Activated naive CD8-positive, alpha-beta T cell treated with anti-CD3 and anti-CD28 coated beads, Interleukin-2, amount 50 U/mL, for 24 hours (primary cell): ENCODE measurements around the gene ABLIM2.
"Not testable (repeated sequence)": the region's sequence is repeated elsewhere in the genome, so short reads cannot be mapped to it uniquely, and the experiment has no call there.

Source experiments
- ATAC-seq: fragments of 150-1000 bp; cut with Tn5 transposase; one replicate; pipeline ENCODE4 v1.10.0; 2021
- DNase-seq: peaks from one replicate; pipeline ENCODE4 v3.0.0; 2021
- H3K27ac Mint-ChIP-seq: one replicate; pipeline ENCODE4 v1.8.0; 2021; ENCODE audit warnings: mild to moderate bottlenecking, mixed read lengths
- H3K27me3 Mint-ChIP-seq: one replicate; pipeline ENCODE4 v1.8.0; 2021; ENCODE audit warnings: mixed read lengths
- H3K36me3 Mint-ChIP-seq: one replicate; pipeline ENCODE4 v1.8.0; 2021; ENCODE audit warnings: low read depth, mixed read lengths
- H3K4me1 Mint-ChIP-seq: one replicate; pipeline ENCODE4 v1.8.0; 2021; ENCODE audit warnings: mixed read lengths
- H3K4me3 Mint-ChIP-seq: one replicate; pipeline ENCODE4 v1.8.0; 2021; ENCODE audit warnings: mild to moderate bottlenecking, moderate library complexity, mixed read lengths
- H3K9me3 Mint-ChIP-seq: one replicate; pipeline ENCODE4 v1.8.0; 2021; ENCODE audit warnings: mixed read lengths

Gene ABLIM2

DNA sequence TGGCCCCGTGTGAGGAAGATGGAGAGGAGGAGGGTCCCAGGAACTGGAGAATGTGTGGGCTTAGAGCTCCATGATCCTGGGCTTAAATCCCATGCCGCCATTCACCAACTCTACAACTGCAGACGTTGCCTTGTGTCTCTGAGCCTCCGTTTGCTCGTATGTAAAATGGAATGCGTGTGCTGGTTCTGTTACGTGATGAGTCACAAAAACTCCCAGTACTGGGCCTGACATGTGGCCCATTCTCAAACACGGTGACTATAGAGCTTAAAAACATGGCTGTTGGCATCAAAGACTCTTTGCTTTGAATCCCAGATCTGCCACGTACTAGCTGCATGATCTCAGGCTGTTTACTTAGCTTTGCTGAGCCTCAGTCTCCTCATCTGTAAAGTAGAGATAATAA, 206.0 kb downstream of the ABLIM2 start:
- Mint-ChIP-seq H3K27ac (no peak overlapping the region), H3K36me3 (peaks cover 2% of the 10 kb centered on the region), H3K27me3 (peaks cover 25% of the 10 kb centered on the region), H3K4me1 (peaks cover 23% of the 10 kb centered on the region), H3K9me3 (peaks cover 16% of the 10 kb centered on the region), H3K4me3 (no peak overlapping the region)
- no peak for DNase-seq
- no peak for ATAC-seq

DNA sequence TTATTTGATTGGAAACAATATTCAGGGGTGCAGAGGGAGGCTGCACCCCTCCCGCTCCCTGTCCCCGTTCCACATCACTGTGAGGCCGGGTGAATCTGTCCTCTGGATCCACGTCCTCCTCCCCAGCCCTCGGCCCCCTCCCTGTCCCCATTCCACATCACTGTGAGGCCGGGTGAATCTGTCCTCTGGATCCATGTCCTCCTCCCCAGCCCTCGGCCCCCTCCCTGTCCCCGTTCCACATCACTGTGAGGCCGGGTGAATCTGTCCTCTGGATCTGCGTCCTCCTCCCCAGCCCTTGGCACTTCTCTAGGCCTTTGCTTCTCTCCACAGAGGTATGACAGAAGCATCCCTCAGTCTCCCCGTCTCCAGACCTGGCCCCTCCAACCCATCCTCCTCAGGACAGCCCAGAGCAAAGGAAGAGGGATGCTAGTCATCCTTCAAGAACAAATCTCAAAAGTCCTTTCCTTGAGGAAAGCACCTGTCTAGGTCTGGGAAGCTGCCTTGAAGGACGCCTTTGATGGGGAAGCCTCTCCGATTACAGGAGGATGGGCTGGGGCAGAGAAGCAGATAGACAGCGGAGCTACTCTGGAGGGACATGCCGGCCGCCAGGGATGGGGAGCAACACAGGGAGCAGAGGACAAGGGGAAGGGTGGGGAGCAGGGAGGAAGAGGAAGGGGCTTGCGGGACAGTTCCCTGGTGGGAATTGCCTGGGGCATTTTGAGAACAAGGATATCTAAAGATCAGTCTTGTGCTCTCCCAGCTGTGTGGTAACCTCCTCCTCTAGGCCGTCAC, 208.1 kb downstream of the ABLIM2 start:
- Mint-ChIP-seq H3K9me3 (peaks cover 16% of the 10 kb centered on the region), H3K27ac (no peak overlapping the region), H3K4me1 (peaks cover 18% of the 10 kb centered on the region), H3K27me3 (peaks cover 27% of the 10 kb centered on the region), H3K36me3 (peaks cover 2% of the 10 kb centered on the region), H3K4me3 (no peak overlapping the region)
- DNase-seq (no peak), ATAC-seq (no peak)

DNA sequence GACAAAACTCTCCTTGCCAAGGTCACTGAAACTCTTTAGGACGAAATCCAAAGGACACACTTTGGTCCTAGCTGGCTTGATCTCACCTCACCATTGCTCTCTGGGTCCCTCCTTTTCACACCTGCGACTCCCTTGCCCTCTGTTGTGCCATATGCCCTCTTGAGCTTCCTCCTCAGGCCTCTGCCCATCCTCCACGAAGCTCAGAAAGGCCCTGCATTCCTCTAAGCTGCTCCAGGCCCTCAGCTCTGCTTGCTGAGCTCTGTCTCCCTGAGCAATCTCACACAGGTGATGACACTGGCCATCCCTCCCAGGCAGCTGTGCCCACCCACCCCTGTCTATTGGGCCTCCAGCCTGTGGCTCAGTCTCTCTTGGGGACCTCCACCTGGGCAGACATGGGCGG, 208.9 kb downstream of the ABLIM2 start:
- Mint-ChIP-seq H3K9me3 (peaks cover 16% of the 10 kb centered on the region), H3K4me3 (no peak overlapping the region), H3K27me3 (peaks cover 27% of the 10 kb centered on the region), H3K27ac (no peak overlapping the region), H3K36me3 (peaks cover 2% of the 10 kb centered on the region), H3K4me1 (peaks cover 18% of the 10 kb centered on the region)
- no peak for DNase-seq
- no peak for ATAC-seq

DNA sequence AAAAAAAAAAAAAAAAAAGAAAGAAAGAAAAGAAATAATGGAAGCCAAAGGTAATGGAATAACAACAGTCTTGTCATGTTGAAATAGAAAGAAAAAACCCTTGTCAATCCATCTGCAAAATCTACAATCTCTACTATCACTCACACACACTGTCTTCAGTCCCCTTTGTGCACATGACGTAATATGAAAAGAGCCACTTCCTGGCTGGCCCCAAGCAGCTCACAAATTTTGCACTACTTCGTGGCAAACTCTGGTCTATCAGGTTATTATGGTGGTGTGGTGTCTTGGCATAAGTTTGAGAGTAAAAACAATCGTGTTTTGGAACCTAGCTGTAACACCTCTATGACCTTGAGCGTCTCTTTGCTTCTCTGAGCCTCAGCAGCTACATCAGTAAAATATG, 210.7 kb downstream of the ABLIM2 start:
- Mint-ChIP-seq H3K4me1 (peaks cover 18% of the 10 kb centered on the region), H3K27me3 (peaks cover 32% of the 10 kb centered on the region), H3K27ac (no peak overlapping the region), H3K9me3 (peaks cover 10% of the 10 kb centered on the region), H3K4me3 (no peak overlapping the region), H3K36me3 (peaks cover 2% of the 10 kb centered on the region)
- DNase-seq (no peak), ATAC-seq (peak; percentile 83)

DNA sequence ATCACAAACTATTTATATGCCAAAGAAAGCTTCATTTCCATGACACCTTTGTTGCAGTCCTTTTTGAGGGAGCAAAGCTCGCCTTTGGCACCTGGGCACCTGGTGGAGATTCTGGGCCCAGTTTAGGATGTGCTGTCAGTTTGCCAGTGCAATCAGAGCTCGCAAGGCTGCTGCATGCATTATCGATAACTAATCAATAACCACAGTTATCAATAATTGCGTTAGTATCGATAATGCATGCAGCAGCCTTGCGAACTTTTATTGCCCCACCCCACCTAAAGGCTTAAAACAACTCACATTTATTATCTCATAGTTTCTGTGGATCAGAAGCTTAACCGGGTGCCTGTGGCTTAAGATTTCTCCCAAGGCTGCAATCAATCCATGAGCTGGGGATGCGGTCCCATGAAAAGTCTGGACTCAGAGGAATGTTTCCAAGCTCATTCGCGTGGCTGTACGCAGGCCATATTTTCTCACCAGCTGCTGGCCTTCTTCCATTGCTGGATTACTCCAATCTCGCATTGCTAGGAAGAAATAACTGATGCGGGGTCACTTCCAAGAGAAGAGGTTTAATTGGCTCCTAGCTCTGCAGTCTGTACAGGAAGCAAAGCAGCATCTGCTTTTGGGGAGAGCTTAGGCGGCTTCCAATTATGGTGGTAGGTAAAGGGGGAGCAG, 212.8 kb downstream of the ABLIM2 start:
- H3K27me3 Mint-ChIP-seq: peaks cover 43% of the 10 kb centered on the region
- peaks cover 18% of the 10 kb centered on the region for H3K4me1 Mint-ChIP-seq
- H3K27ac Mint-ChIP-seq: no peak overlapping the region
- no peaks in the 10 kb centered on the region for H3K36me3 Mint-ChIP-seq
- H3K9me3 Mint-ChIP-seq: no peaks in the 10 kb centered on the region
- no peak overlapping the region for H3K4me3 Mint-ChIP-seq
- DNase-seq (no peak), ATAC-seq (no peak)

DNA sequence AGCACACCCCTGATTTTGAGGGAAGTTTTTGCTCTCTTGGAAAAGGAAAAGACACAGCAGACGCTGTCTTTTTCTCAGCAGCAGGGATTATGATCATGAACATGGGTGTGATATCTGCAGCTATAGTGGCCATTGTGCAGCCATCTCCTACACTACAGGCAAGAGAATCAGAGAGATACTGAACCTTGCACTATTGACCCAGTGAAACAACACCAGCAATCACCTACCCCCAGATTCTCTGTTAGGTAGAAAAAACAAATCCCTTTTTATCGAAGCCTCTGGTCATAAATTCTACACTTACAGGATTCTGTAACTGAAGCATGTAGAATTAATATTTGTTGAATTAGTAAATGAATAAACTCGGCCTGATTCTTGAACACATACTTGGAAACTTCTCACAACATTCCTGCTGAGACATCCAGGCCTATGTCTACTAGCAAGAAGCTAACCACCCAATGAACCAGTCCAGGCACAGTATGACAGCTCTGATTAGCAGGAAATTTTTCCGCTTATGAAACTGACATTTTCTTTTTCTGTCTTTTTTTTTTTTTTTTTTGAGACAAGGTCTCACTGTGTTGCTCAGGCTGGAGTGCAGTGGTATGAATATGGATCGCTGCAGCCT, 213.9 kb downstream of the ABLIM2 start:
- Mint-ChIP-seq H3K4me3 (no peak overlapping the region), H3K27me3 (peaks cover 45% of the 10 kb centered on the region), H3K27ac (no peak overlapping the region), H3K9me3 (no peaks in the 10 kb centered on the region), H3K4me1 (peaks cover 20% of the 10 kb centered on the region), H3K36me3 (no peaks in the 10 kb centered on the region)
- ATAC-seq (no peak), DNase-seq (no peak)

DNA sequence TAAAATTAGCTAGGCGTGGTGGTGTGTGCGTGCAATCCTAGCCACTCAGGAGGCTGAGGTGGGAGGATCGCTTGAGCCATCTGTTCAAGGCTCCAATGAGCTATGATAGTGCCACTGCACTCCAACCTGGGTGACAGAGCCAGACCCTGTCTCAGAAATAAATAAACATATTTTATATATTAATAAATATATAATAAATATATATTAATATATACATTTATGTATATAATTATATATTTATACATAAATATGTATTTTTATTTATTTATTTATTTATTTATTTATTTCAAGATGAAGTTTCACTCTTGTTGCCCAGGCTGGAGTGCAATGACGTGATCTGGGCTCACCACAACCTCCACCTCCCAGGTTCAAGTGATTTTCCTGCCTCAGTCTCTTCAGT, 214.9 kb downstream of the ABLIM2 start:
- H3K27ac Mint-ChIP-seq, H3K9me3 Mint-ChIP-seq, H3K36me3 Mint-ChIP-seq, DNase-seq, H3K4me3 Mint-ChIP-seq, ATAC-seq: not testable (repeated sequence)
- Mint-ChIP-seq H3K27me3 (peaks cover 38% of the 10 kb centered on the region), H3K4me1 (peaks cover 13% of the 10 kb centered on the region)

DNA sequence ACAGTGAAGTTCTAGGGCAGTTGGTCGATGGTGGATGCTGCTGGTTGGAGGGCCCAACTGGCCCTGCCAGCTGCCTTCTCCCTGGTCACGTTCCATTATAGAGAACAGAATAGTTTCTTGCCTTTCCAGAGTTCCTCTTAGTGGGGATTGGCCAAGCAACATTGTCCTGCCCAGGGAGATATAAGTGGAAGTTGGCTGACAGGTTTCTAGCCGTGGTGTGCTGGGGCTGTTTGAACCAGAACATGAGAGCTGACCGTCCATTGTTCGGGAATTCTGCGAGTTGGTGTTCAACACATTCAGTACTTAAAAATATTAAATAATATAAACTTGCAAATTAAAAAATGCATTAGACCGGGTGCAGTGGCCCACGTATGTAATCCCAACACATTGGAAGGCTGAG, 215.4 kb downstream of the ABLIM2 start:
- H3K27ac Mint-ChIP-seq: no peak overlapping the region
- H3K36me3 Mint-ChIP-seq: no peaks in the 10 kb centered on the region
- peaks cover 40% of the 10 kb centered on the region for H3K27me3 Mint-ChIP-seq
- peaks cover 12% of the 10 kb centered on the region for H3K4me1 Mint-ChIP-seq
- H3K4me3 Mint-ChIP-seq: no peak overlapping the region
- DNase-seq: no peak
- no peaks in the 10 kb centered on the region for H3K9me3 Mint-ChIP-seq
- no peak for ATAC-seq

DNA sequence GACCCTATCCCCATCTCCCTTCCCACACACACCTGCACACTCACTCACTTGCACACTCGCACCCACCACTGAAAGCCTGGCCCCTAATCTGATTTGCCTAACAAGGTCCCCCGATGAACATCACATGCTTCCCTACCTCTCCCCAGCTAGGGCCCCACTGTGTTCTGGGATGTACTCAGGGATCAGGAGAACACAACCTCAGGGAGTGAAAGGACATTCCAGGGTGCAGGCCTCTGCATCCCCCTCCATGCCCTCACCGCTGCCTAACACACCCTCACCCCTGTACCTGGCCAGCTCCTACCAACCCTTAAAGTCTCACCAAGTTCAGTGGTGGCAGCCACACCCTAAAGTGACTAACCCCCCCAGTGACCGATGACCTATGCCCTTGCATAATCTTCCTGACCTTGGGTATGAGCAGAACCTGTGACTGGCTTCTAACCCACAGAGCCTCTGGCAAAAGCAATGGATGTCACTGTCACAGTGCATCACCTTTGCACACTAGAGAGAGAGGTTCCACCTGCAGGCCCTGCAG, 216.6 kb downstream of the ABLIM2 start:
- DNase-seq: no peak
- H3K36me3 Mint-ChIP-seq: no peaks in the 10 kb centered on the region
- H3K4me1 Mint-ChIP-seq: peaks cover 11% of the 10 kb centered on the region
- no peak overlapping the region for H3K4me3 Mint-ChIP-seq
- H3K27ac Mint-ChIP-seq: peak overlapping the region; percentile 54
- H3K9me3 Mint-ChIP-seq: no peaks in the 10 kb centered on the region
- peaks cover 45% of the 10 kb centered on the region for H3K27me3 Mint-ChIP-seq
- no peak for ATAC-seq

DNA sequence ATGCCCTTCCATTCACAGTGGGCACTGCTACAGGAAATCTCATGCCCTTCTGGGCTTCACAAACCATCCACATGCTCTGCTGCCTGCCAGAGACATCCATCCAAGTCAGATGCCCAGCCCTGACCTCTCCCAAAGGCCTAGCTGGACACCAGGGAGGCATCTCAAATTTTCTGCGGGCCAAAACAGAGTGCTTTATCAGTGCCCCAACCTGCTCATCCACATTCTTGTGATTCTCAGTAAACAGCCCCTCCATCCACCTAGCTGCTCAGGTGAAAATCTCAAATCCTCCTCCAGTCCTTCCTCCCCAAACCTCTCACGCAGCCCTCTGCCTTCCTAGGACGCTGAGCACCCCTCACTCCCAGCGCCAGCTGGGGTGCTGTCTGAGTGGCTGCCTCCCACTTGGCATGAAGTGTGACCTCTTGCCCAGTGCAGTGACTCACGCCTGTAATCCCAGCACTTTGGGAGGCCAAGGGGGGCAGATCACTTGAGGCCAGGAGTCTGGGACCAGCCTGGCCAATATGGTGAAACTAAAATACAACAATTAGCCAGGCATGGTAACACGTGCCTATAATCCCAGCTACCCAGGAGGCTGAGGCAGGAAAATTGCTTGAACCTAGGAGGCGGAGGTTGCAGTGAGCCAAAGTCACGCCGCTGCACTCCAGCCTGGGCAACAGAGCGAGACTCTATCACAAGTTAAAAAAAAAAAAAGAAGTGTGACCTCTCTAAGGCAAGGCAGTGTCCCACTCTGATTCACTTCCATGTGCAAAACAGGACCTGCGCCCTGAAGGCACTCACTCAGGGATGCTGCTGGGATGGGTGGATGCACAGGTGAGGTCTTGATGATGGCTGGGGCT, 217.3 kb downstream of the ABLIM2 start:
- Mint-ChIP-seq H3K4me1 (peaks cover 15% of the 10 kb centered on the region), H3K27ac (no peak overlapping the region), H3K4me3 (no peak overlapping the region), H3K9me3 (no peaks in the 10 kb centered on the region), H3K27me3 (peaks cover 44% of the 10 kb centered on the region), H3K36me3 (no peaks in the 10 kb centered on the region)
- DNase-seq: no peak
- ATAC-seq: no peak

DNA sequence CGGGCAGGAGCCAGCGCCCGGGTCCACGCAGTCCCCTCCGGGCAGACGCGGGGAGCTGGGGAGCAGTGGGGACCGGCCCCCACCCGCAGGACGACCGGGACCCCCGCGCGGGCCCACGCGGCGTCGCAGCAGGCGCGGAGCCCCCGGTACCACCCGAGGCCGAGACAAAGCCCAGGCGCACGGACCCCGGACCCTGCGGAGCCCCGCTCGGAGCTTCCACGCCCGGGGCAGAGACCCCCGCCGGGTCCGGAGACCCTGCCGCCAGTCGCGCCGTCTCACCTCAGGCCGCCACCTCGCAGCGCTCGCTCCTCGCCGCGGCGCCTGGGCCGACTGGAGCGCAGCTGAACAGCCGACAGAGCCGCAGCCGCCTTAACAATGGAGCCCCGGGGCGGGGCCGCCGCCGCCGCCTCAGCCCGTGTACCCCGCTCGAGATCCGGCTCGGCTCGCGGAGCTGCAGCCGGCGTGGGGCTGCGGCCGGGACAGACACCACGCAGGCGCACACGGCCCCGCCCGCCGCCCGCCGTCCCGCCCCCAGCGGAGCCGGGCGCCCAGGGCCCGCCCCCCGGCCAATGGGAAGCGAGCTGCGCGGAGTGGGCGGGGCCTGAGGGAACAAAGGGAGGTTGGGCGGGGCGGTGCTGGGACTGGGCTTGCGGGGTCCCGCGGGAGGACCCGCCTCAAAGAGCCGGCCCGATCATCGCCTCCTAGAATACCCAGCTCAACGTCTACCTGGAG, 219.1 kb downstream of the ABLIM2 start, which contains the start of gene AFAP1:
Gene AFAP1 (minus strand): TSS at position 485 of the 732 bp plus-strand sequence. CDS start 67,783 bp downstream, outside the sequence.
- Mint-ChIP-seq H3K27me3 (peaks cover 45% of the 10 kb centered on the region), H3K4me1 (peaks cover 24% of the 10 kb centered on the region), H3K4me3 (peak within 1 kb of the TSS; percentile 83), H3K9me3 (no peaks in the 10 kb centered on the region), H3K27ac (no peak within 1 kb of the TSS), H3K36me3 (no peaks in the 10 kb centered on the region)
- ATAC-seq (peak; percentile 91), DNase-seq (peak; percentile 88)

DNA sequence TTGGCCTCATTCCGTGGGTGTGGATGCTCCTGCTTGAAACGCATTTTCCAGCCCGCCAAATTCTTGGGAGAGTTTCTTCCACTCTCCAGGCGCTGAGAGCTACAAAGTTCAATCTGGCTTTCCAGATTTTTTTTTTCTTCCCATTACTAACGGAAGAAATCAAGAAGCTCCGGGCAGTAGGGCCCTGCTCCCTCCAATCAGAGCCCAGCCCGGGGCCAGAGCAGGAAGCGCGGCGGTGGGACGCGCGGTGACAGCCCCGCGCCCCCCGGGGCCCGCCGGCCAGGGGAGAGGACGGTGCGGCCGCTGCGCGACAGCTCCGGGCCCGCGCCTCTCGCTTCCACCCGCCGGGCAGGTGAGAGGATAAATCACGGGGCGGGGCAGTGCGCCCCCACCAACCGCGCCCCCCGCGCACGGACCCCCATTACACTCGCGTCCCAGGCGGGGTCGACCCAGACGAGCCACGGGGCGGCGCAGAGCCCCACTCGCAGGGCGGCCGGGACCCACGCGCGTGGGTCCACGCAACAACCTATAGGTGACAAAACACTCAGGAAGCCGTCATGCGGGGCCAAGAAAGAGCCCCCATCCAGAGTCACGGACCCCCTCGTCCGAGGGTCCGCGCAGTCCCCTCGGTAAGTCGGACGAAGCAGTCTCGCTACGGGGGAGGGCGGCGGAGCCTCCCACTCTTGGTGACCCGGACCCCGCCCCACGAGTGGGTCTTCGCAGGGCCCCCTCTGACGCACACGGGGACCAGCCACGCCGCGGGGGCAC, 219.8 kb downstream of the ABLIM2 start:
- Mint-ChIP-seq H3K36me3 (no peaks in the 10 kb centered on the region), H3K27ac (peak overlapping the region; percentile 74), H3K9me3 (no peaks in the 10 kb centered on the region), H3K27me3 (peaks cover 42% of the 10 kb centered on the region), H3K4me1 (peaks cover 29% of the 10 kb centered on the region), H3K4me3 (peak overlapping the region; percentile 83)
- no peak for ATAC-seq
- no peak for DNase-seq

DNA sequence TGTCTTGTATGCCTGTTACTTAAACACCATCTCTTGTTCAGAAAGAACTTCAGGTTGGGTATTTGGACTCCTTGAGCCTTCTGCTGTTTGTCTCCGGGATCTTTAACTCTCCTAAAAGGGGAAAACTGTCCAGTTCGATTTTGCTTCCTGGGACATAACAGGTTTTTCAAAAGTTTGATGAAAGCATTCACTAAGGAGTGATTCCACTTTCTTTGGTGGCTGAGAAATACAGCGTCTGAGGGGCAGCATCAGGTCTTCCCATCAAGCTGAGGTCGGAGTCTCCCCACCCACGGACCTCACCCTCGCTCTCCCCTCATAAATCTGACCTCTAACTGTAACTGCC, 220.4 kb downstream of the ABLIM2 start:
- peak overlapping the region; percentile 83 for H3K4me3 Mint-ChIP-seq
- peak overlapping the region; percentile 74 for H3K27ac Mint-ChIP-seq
- DNase-seq (no peak), ATAC-seq (no peak)
- H3K36me3 Mint-ChIP-seq: no peaks in the 10 kb centered on the region
- H3K4me1 Mint-ChIP-seq: peaks cover 29% of the 10 kb centered on the region
- peaks cover 42% of the 10 kb centered on the region for H3K27me3 Mint-ChIP-seq
- no peaks in the 10 kb centered on the region for H3K9me3 Mint-ChIP-seq
